Measurements from ENCODE around the gene LMTK2. TPM values are rescaled to one million over a fixed set of nuclear protein-coding genes. Genes with fewer than 3 reads are reported as not detected.
A peak's percentile ranks its signal among the peaks of the same experiment; 100 is the strongest.

LMTK2 gene
- total and polyA plus RNA-seq, 3 donors from 2014 or later: 16.1 to 36.1 (median 35.5) TPM

- Histone ChIP-seq H3K27ac (no peak overlapping the region), H3K4me3 (no peak overlapping the region), H3K4me1 (peaks cover 18% of the 10 kb centered on the region), H3K36me3 (ENCODE audit: low read depth, missing control alignments) (no peaks in the 10 kb centered on the region), H3K9me3 (no peaks in the 10 kb centered on the region), H3K27me3 (no peaks in the 10 kb centered on the region)
- intact Hi-C loops (cut with DNase I; ENCODE audit: low total_unique reads): no loop called here
- TF ChIP-seq POLR2A (IDR thresholded peaks at IDR 0.05) (no peak), CTCF (IDR thresholded peaks at IDR 0.05) (no peak)
- WGBS, 2 donors: 79 to 89% methylated on average over 13 of the region's 13 CpGs
- no peak for DNase-seq
Measured at GRCh38 chr7:98126311-98127142, 19.9 kb downstream of the LMTK2 start.

- no peak for DNase-seq
- WGBS, 2 donors: 96 to 97% methylated on average over 8 of the region's 8 CpGs
- no peaks in the 10 kb centered on the region for H3K9me3 ChIP-seq
- H3K4me3 ChIP-seq: no peak overlapping the region
- no peaks in the 10 kb centered on the region for H3K27me3 ChIP-seq
- H3K4me1 ChIP-seq: peaks cover 31% of the 10 kb centered on the region
- intact Hi-C loops (cut with DNase I; ENCODE audit: low total_unique reads): no loop called here
- no peak overlapping the region for H3K27ac ChIP-seq
- H3K36me3 ChIP-seq (ENCODE audit: low read depth, missing control alignments): no peaks in the 10 kb centered on the region
- TF ChIP-seq CTCF (IDR thresholded peaks at IDR 0.05): no peak
- no peak for TF ChIP-seq POLR2A (IDR thresholded peaks at IDR 0.05)
Measured at GRCh38 chr7:98128346-98128745, 21.7 kb downstream of the LMTK2 start.

- Histone ChIP-seq H3K4me1 (peaks cover 30% of the 10 kb centered on the region), H3K4me3 (no peak overlapping the region), H3K27ac (peak overlapping the region; percentile 63 to 65), H3K36me3 (ENCODE audit: low read depth, missing control alignments) (no peaks in the 10 kb centered on the region), H3K9me3 (no peaks in the 10 kb centered on the region), H3K27me3 (no peaks in the 10 kb centered on the region)
- WGBS, 2 donors: 30 to 57% methylated on average over 4 of the region's 4 CpGs
- TF ChIP-seq CTCF (IDR thresholded peaks at IDR 0.05) (no peak), POLR2A (IDR thresholded peaks at IDR 0.05) (no peak)
- DNase-seq: no peak
- intact Hi-C loops (cut with DNase I; ENCODE audit: low total_unique reads): no loop called here
Measured at GRCh38 chr7:98130959-98131358, 24.3 kb downstream of the LMTK2 start.

GRCh38 chr7:98133181-98133580 is 26.5 kb downstream of the LMTK2 start:
- Histone ChIP-seq H3K27ac (no peak overlapping the region), H3K4me3 (no peak overlapping the region), H3K36me3 (ENCODE audit: low read depth, missing control alignments) (no peaks in the 10 kb centered on the region), H3K9me3 (no peaks in the 10 kb centered on the region), H3K4me1 (peaks cover 30% of the 10 kb centered on the region), H3K27me3 (no peaks in the 10 kb centered on the region)
- TF ChIP-seq CTCF (IDR thresholded peaks at IDR 0.05) (no peak), POLR2A (IDR thresholded peaks at IDR 0.05) (no peak)
- DNase-seq: no peak
- 82 to 83% methylated on average over 4 of the region's 4 CpGs for WGBS, 2 donors
- intact Hi-C loops (cut with DNase I; ENCODE audit: low total_unique reads): no loop called here
